NCI-H446 treated with DMSO at 0.1 percent for 48 hours (cell line): Measurements from ENCODE around the gene LBHD1.
"Not testable (repeated sequence)": the region's sequence is repeated elsewhere in the genome, so short reads cannot be mapped to it uniquely, and the experiment has no call there.

ENCODE experiments used
- DNase-seq: peaks from one replicate; lab custom pipeline; 2025; lab: John Stamatoyannopoulos, UW

Gene LBHD1

GRCh38 chr11:62664405-62665074 is 7.5 kb downstream of the LBHD1 start:
- peak; percentile 22 for DNase-seq

GRCh38 chr11:62656796-62657429 is 15.2 kb downstream of the LBHD1 start:
- DNase-seq = no peak

- DNase-seq = no peak
These were observed 17.8 kb downstream of the LBHD1 start for GRCh38 chr11:62654297-62654696.

GRCh38 chr11:62652161-62653006 is 19.7 kb downstream of the LBHD1 start:
- no peak for DNase-seq

GRCh38 chr11:62650283-62650682 is 21.8 kb downstream of the LBHD1 start:
- not testable (repeated sequence) for DNase-seq

- no peak for DNase-seq
These were observed 22.6 kb downstream of the LBHD1 start for GRCh38 chr11:62649486-62649885.

- DNase-seq = no peak
These were observed 23.1 kb downstream of the LBHD1 start for GRCh38 chr11:62648967-62649364.

- no peak for DNase-seq
These were observed 23.7 kb downstream of the LBHD1 start for GRCh38 chr11:62648185-62648966.

- DNase-seq = no peak
These were observed 24.5 kb downstream of the LBHD1 start for GRCh38 chr11:62647609-62648005.

- DNase-seq = no peak
These were observed 25.1 kb downstream of the LBHD1 start for GRCh38 chr11:62646825-62647608.

GRCh38 chr11:62645946-62646824 is 25.9 kb downstream of the LBHD1 start, which contains the start of gene GANAB:
TSS of gene GANAB (minus strand) at chr11:62646613. CDS start at chr11:62646599, 14 bp downstream.
- peak; percentile 94 for DNase-seq

- no peak for DNase-seq
These were observed 26.5 kb downstream of the LBHD1 start for GRCh38 chr11:62645671-62645945.

GRCh38 chr11:62644220-62644619 is 27.8 kb downstream of the LBHD1 start:
- DNase-seq = no peak

- no peak for DNase-seq
These were observed 39.6 kb downstream of the LBHD1 start for GRCh38 chr11:62632492-62632891.

- no peak for DNase-seq
These were observed 44.4 kb downstream of the LBHD1 start for GRCh38 chr11:62627713-62628112.

GRCh38 chr11:62622476-62623089 is 49.5 kb downstream of the LBHD1 start:
- no peak for DNase-seq

GRCh38 chr11:62621567-62622470 is 50.2 kb downstream of the LBHD1 start, which contains the start of gene B3GAT3:
TSS of gene B3GAT3 (minus strand) at chr11:62621986. CDS start at chr11:62621947, 39 bp downstream.
- DNase-seq = peak; percentile 97

GRCh38 chr11:62621027-62621566 is 51.0 kb downstream of the LBHD1 start:
- no peak for DNase-seq
